GM23338 (cell line): ENCODE measurements around the gene SIX5. TPM values are rescaled to one million over a fixed set of nuclear protein-coding genes. Genes with fewer than 3 reads are reported as not detected.

Experiments used
- ATAC-seq: fragments of 200-7000 bp; cut with Tn5 transposase; 3 replicates; pipeline ENCODE4 v1.9.1; 2020
- DNase-seq: peaks from one replicate; pipeline ENCODE4 v3.0.0-alpha.2; 2015; ENCODE audit warnings: low spot score
- H2AFZ ChIP-seq: fragments of 200-600 bp; sonication (generic); 2 replicates; pipeline ENCODE4 v1.8.0; 2016; ENCODE audit warnings: antibody characterized with exemption, mild to moderate bottlenecking, moderate library complexity
- H3F3A ChIP-seq: fragments of 200-600 bp; sonication (generic); replicated peaks from 2 replicates; pipeline ENCODE4 v1.8.0; 2017; ENCODE audit warnings: antibody characterized with exemption, mixed run types, low read depth
- H3K27ac ChIP-seq: fragments of 200-600 bp; sonication (generic); 2 replicates; pipeline ENCODE4 v1.6.1; 2016; ENCODE audit warnings: low read depth
- H3K27me3 ChIP-seq: fragments of 200-600 bp; sonication (generic); 2 replicates; pipeline ENCODE4 v1.8.0; 2016; ENCODE audit warnings: mild to moderate bottlenecking, mixed run types, moderate library complexity; ENCODE audit not compliant: insufficient read depth
- H3K36me3 ChIP-seq: fragments of 200-600 bp; sonication (generic); 2 replicates; pipeline ENCODE4 v1.8.0; 2016; ENCODE audit warnings: mild to moderate bottlenecking; ENCODE audit not compliant: insufficient read depth
- H3K4me1 ChIP-seq: fragments of 200-600 bp; sonication (generic); 2 replicates; pipeline ENCODE4 v1.8.0; 2016; ENCODE audit warnings: mild to moderate bottlenecking, moderate library complexity; ENCODE audit not compliant: insufficient read depth
- H3K4me2 ChIP-seq: fragments of 200-600 bp; sonication (generic); 2 replicates; pipeline ENCODE4 v1.7.1; 2017; ENCODE audit warnings: mixed run types
- H3K4me3 ChIP-seq: fragments of 200-600 bp; sonication (generic); 2 replicates; pipeline ENCODE4 v1.6.1; 2016; ENCODE audit warnings: mixed run types
- H3K79me2 ChIP-seq: fragments of 200-600 bp; sonication (generic); replicated peaks from 2 replicates; pipeline ENCODE4 v1.8.0; 2017; ENCODE audit warnings: mild to moderate bottlenecking; ENCODE audit not compliant: insufficient read depth
- H3K9me2 ChIP-seq: fragments of 200-600 bp; sonication (generic); 2 replicates; pipeline ENCODE4 v1.8.0; 2017; ENCODE audit not compliant: insufficient read depth
- H4K20me1 ChIP-seq: fragments of 200-600 bp; sonication (generic); replicated peaks from 2 replicates; pipeline ENCODE4 v1.8.0; 2017; ENCODE audit warnings: mild to moderate bottlenecking; ENCODE audit not compliant: insufficient read depth
- H3K27ac Mint-ChIP-seq: 2 replicates; pipeline ENCODE4 v1.8.0; 2020; ENCODE audit warnings: inconsistent platforms, mild to moderate bottlenecking, moderate library complexity, mixed read lengths
- H3K27me3 Mint-ChIP-seq: 3 replicates; pipeline ENCODE4 v1.8.0; 2022; ENCODE audit warnings: low read depth, mild to moderate bottlenecking, moderate library complexity, mixed read lengths, inconsistent platforms; ENCODE audit not compliant: insufficient read depth, poor library complexity
- H3K36me3 Mint-ChIP-seq: 3 replicates; pipeline ENCODE4 v1.8.0; 2021; ENCODE audit warnings: low read depth, mild to moderate bottlenecking, inconsistent platforms, moderate library complexity, mixed read lengths
- H3K4me1 Mint-ChIP-seq: 3 replicates; pipeline ENCODE4 v1.8.0; 2020; ENCODE audit warnings: mild to moderate bottlenecking, inconsistent platforms, mixed read lengths
- H3K4me3 Mint-ChIP-seq: 3 replicates; pipeline ENCODE4 v1.8.0; 2021; ENCODE audit warnings: moderate library complexity, mild to moderate bottlenecking, inconsistent platforms, mixed read lengths
- H3K9me3 Mint-ChIP-seq: 3 replicates; pipeline ENCODE4 v1.8.0; 2020; ENCODE audit warnings: moderate library complexity, mild to moderate bottlenecking, inconsistent platforms, mixed read lengths
- CREB1 ChIP-seq: fragments of 250-450 bp; sonication (Bioruptor Pico); IDR thresholded peaks from 2 replicates; pipeline ENCODE4 v1.5.0; 2020; ENCODE audit warnings: low read depth, mild to moderate bottlenecking, moderate library complexity
- CTCF ChIP-seq, 2 experiments: fragments of 200-600 bp in 1 of 2; sonication (generic) in 1 of 2; conservative IDR thresholded peaks; 2 replicates each; pipeline versions ENCODE4 v1.5.1 to v1.6.1; 2016 to 2017; ENCODE audit warnings: antibody characterized with exemption in 2 of 2, low read depth in 2 of 2, mild to moderate bottlenecking in 2 of 2, moderate library complexity in 1 of 2
- EZH2 ChIP-seq: fragments of 200-600 bp; sonication (generic); IDR thresholded peaks from one replicate; pipeline ENCODE4 v1.8.0; 2017; ENCODE audit warnings: antibody characterized with exemption, mild to moderate bottlenecking, low read depth; ENCODE audit not compliant: unreplicated experiment
- EZH2phosphoT487 ChIP-seq: fragments of 200-600 bp; sonication (generic); IDR thresholded peaks from one replicate; pipeline ENCODE4 v1.8.1; 2018; ENCODE audit warnings: antibody characterized with exemption; ENCODE audit not compliant: unreplicated experiment
- JUNB ChIP-seq: IDR thresholded peaks from one replicate; pipeline ENCODE4 v1.6.1; 2016; ENCODE audit warnings: antibody characterized with exemption; ENCODE audit not compliant: unreplicated experiment
- NANOG ChIP-seq: IDR thresholded peaks from 2 replicates; pipeline ENCODE4 v1.6.1; 2016; ENCODE audit warnings: antibody characterized with exemption, borderline replicate concordance
- POLR2AphosphoS5 ChIP-seq: IDR thresholded peaks from 2 replicates; pipeline ENCODE4 v1.6.1; 2016; ENCODE audit warnings: antibody characterized with exemption, low read depth
- REST ChIP-seq: IDR thresholded peaks from one replicate; pipeline ENCODE4 v1.6.1; 2018; ENCODE audit warnings: antibody characterized with exemption; ENCODE audit not compliant: unreplicated experiment
- STAT1 ChIP-seq: IDR thresholded peaks from one replicate; pipeline ENCODE4 v1.6.1; 2016; ENCODE audit warnings: antibody characterized with exemption; ENCODE audit not compliant: unreplicated experiment
- ZNF114 ChIP-seq: fragments of 250-450 bp; sonication (Bioruptor Pico); IDR thresholded peaks from 2 replicates; pipeline ENCODE4 v1.5.0; 2020; ENCODE audit warnings: mild to moderate bottlenecking, moderate library complexity
- ZNF331 ChIP-seq: fragments of 250-450 bp; sonication (Bioruptor Pico); IDR thresholded peaks from 2 replicates; pipeline ENCODE4 v1.5.0; 2020; ENCODE audit warnings: low read depth, mild to moderate bottlenecking, moderate library complexity
- ZNF462 ChIP-seq: fragments of 250-450 bp; sonication (Bioruptor Pico); IDR thresholded peaks from 2 replicates; pipeline ENCODE4 v1.5.0; 2020; ENCODE audit warnings: mild to moderate bottlenecking, moderate library complexity
- polyA plus RNA-seq: library from polyadenylated mRNA; unstranded; fragments of >200 nt; fragmentation: Nextera tagmentation; extraction: Ambion mirVana; gene quantifications from 2 replicates; pipeline ENCODE4 v1.2.1, GENCODE V29; 2016
- total RNA-seq: library from RNA; depleted of rRNA; stranded (reverse); fragments of >200 nt; shearing (Covaris generic); gene quantifications from 2 replicates; pipeline ENCODE4 v1.2.3, GENCODE V29; 2014
- TF ChIP-seq, protein P1 (sequence below): IDR thresholded peaks from 2 replicates; pipeline ENCODE4 v1.6.1; 2016; ENCODE audit warnings: antibody characterized with exemption

SIX5 gene
- total and polyA plus RNA-seq, 2 experiments from 2014 or later: 10.1 to 22.6 TPM

DNA sequence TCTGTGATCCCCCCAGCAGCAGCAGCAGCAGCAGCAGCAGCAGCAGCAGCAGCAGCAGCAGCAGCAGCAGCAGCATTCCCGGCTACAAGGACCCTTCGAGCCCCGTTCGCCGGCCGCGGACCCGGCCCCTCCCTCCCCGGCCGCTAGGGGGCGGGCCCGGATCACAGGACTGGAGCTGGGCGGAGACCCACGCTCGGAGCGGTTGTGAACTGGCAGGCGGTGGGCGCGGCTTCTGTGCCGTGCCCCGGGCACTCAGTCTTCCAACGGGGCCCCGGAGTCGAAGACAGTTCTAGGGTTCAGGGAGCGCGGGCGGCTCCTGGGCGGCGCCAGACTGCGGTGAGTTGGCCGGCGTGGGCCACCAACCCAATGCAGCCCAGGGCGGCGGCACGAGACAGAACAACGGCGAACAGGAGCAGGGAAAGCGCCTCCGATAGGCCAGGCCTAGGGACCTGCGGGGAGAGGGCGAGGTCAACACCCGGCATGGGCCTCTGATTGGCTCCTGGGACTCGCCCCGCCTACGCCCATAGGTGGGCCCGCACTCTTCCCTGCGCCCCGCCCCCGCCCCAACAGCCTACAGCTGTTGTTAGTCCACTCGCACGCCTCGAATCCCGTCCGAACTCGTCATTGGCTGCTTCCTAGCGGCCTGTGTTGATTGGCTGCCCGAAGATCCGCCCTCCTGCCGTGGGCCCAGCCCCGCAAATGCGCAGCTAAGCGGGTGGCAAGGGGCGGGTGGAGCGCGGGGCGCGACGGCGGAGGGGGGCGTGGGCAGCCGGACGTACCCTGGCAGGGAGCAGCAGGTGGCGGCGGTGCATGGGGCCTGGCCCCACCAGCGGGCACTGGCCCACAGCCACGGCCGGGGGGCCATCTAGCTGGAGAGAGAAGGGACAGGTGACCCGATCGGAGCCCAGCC lies 1.4 kb upstream of the SIX5 start:
- Mint-ChIP-seq H3K4me3 (peak overlapping the region; percentile 91), H3K27me3 (peaks cover 35% of the 10 kb centered on the region), H3K9me3 (no peaks in the 10 kb centered on the region; the same call in 2 of the 3 replicates), H3K4me1 (peaks cover 20% of the 10 kb centered on the region), H3K36me3 (peaks cover 23% of the 10 kb centered on the region), H3K27ac (peak overlapping the region; percentile 99)
- DNase-seq (peak; percentile 99), ATAC-seq (peak; percentile 61)
- Histone ChIP-seq H3K36me3 (0 out of 2 replicates have a peak, but pooled peaks cover 3% of the 10 kb centered on the region), H3K4me1 (peaks cover 20% of the 10 kb centered on the region), H3F3A (peaks cover 29% of the 10 kb centered on the region), H3K4me3 (peak overlapping the region; percentile 76), H3K79me2 (no peaks in the 10 kb centered on the region), H2AFZ (no peak overlapping the region), H3K27me3 (no peaks in the 10 kb centered on the region), H4K20me1 (peaks cover 3% of the 10 kb centered on the region; the same call in 1 of the 2 replicates), H3K9me2 (no peaks in the 10 kb centered on the region), H3K4me2 (peak overlapping the region; percentile 99), H3K27ac (peak overlapping the region; percentile 97)
- TF ChIP-seq EZH2: no peak
- TF ChIP-seq ZNF114 (CRISPR knock-in tag): no peak
- no peak for TF ChIP-seq JUNB
- TF ChIP-seq STAT1: no peak
- TF ChIP-seq REST: no peak
- TF ChIP-seq ZNF331 (CRISPR knock-in tag): no peak
- no peak for TF ChIP-seq EZH2phosphoT487
- no peak for TF ChIP-seq NANOG
- 0 out of 2 replicates have a peak, but pooled peaks have one; percentile 57 for TF ChIP-seq CREB1 (CRISPR knock-in tag)
- TF ChIP-seq ZNF462 (CRISPR knock-in tag): no peak
- TF ChIP-seq, protein P1, sequence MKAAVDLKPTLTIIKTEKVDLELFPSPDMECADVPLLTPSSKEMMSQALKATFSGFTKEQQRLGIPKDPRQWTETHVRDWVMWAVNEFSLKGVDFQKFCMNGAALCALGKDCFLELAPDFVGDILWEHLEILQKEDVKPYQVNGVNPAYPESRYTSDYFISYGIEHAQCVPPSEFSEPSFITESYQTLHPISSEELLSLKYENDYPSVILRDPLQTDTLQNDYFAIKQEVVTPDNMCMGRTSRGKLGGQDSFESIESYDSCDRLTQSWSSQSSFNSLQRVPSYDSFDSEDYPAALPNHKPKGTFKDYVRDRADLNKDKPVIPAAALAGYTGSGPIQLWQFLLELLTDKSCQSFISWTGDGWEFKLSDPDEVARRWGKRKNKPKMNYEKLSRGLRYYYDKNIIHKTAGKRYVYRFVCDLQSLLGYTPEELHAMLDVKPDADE: 0 out of 2 replicates have a peak, but pooled peaks have one; percentile 34
- TF ChIP-seq CTCF (conservative IDR thresholded peaks at IDR 0.05; ENCODE audit: low read depth in 2 of 2): peak; percentile 68 to 79
- TF ChIP-seq POLR2AphosphoS5: peak; percentile 91
